ENCODE measurements around the gene LAIR1.
"Not testable (repeated sequence)": the region's sequence is repeated elsewhere in the genome, so short reads cannot be mapped to it uniquely, and the experiment has no call there.

Gene LAIR1

GRCh38 chr19:54328781-54329180 lies 36.0 kb downstream of the LAIR1 start:
- not testable (repeated sequence) for H3K9me3 ChIP-seq (ENCODE audit: control insufficient read depth, low read length); DNase-seq (ENCODE audit: low read depth); H3K36me3 ChIP-seq (ENCODE audit: control insufficient read depth, insufficient read depth, low read length, severe bottlenecking); H3K4me1 ChIP-seq (ENCODE audit: control insufficient read depth, insufficient read depth, low read length); H3K9ac ChIP-seq (ENCODE audit: low read length); H3K4me3 ChIP-seq (ENCODE audit: low read length)
- H3K27me3 ChIP-seq (replicated peaks; ENCODE audit: control insufficient read depth, insufficient read depth, low read length): peaks cover 18% of the 10 kb centered on the region

GRCh38 chr19:54325631-54326030 lies 39.1 kb downstream of the LAIR1 start:
- no peak for DNase-seq (ENCODE audit: low read depth)
- Histone ChIP-seq H3K9me3 (ENCODE audit: control insufficient read depth, low read length) (no peaks in the 10 kb centered on the region), H3K9ac (ENCODE audit: low read length) (no peak overlapping the region), H3K27me3 (replicated peaks; ENCODE audit: control insufficient read depth, insufficient read depth, low read length) (peaks cover 12% of the 10 kb centered on the region), H3K36me3 (ENCODE audit: control insufficient read depth, insufficient read depth, low read length, severe bottlenecking) (no peaks in the 10 kb centered on the region), H3K4me3 (ENCODE audit: low read length) (no peak overlapping the region), H3K4me1 (ENCODE audit: control insufficient read depth, insufficient read depth, low read length) (no peaks in the 10 kb centered on the region)

- no peaks in the 10 kb centered on the region for H3K4me1 ChIP-seq (ENCODE audit: control insufficient read depth, insufficient read depth, low read length)
- no peak overlapping the region for H3K9ac ChIP-seq (ENCODE audit: low read length)
- DNase-seq (ENCODE audit: low read depth): peak; percentile 38
- no peaks in the 10 kb centered on the region for H3K36me3 ChIP-seq (ENCODE audit: control insufficient read depth, insufficient read depth, low read length, severe bottlenecking)
- no peak overlapping the region for H3K4me3 ChIP-seq (ENCODE audit: low read length)
- H3K27me3 ChIP-seq (replicated peaks; ENCODE audit: control insufficient read depth, insufficient read depth, low read length): peaks cover 16% of the 10 kb centered on the region
- no peaks in the 10 kb centered on the region for H3K9me3 ChIP-seq (ENCODE audit: control insufficient read depth, low read length)
Measured at GRCh38 chr19:54325194-54325621, 39.5 kb downstream of the LAIR1 start.

GRCh38 chr19:54324071-54324470 lies 40.7 kb downstream of the LAIR1 start:
- no peaks in the 10 kb centered on the region for H3K4me1 ChIP-seq (ENCODE audit: control insufficient read depth, insufficient read depth, low read length)

GRCh38 chr19:54322934-54323333 lies 41.8 kb downstream of the LAIR1 start:
- H3K4me1 ChIP-seq (ENCODE audit: control insufficient read depth, insufficient read depth, low read length); H3K4me3 ChIP-seq (ENCODE audit: low read length); H3K9ac ChIP-seq (ENCODE audit: low read length); DNase-seq (ENCODE audit: low read depth); H3K9me3 ChIP-seq (ENCODE audit: control insufficient read depth, low read length); H3K36me3 ChIP-seq (ENCODE audit: control insufficient read depth, insufficient read depth, low read length, severe bottlenecking): not testable (repeated sequence)
- peaks cover 14% of the 10 kb centered on the region for H3K27me3 ChIP-seq (replicated peaks; ENCODE audit: control insufficient read depth, insufficient read depth, low read length)

More at GRCh38 chr19:54324071-54324470, 40.7 kb downstream of the LAIR1 start:
- Histone ChIP-seq H3K4me3 (ENCODE audit: low read length) (no peak overlapping the region), H3K9me3 (ENCODE audit: control insufficient read depth, low read length) (no peaks in the 10 kb centered on the region), H3K36me3 (ENCODE audit: control insufficient read depth, insufficient read depth, low read length, severe bottlenecking) (no peaks in the 10 kb centered on the region), H3K9ac (ENCODE audit: low read length) (no peak overlapping the region), H3K27me3 (replicated peaks; ENCODE audit: control insufficient read depth, insufficient read depth, low read length) (peaks cover 14% of the 10 kb centered on the region)
- DNase-seq (ENCODE audit: low read depth): no peak

- H3K27me3 ChIP-seq (replicated peaks; ENCODE audit: control insufficient read depth, insufficient read depth, low read length): peaks cover 17% of the 10 kb centered on the region
- H3K4me1 ChIP-seq (ENCODE audit: control insufficient read depth, insufficient read depth, low read length); H3K9ac ChIP-seq (ENCODE audit: low read length); H3K4me3 ChIP-seq (ENCODE audit: low read length); H3K9me3 ChIP-seq (ENCODE audit: control insufficient read depth, low read length); DNase-seq (ENCODE audit: low read depth); H3K36me3 ChIP-seq (ENCODE audit: control insufficient read depth, insufficient read depth, low read length, severe bottlenecking): not testable (repeated sequence)
Measured at GRCh38 chr19:54322295-54322694, 42.4 kb downstream of the LAIR1 start.

- no peak for DNase-seq (ENCODE audit: low read depth)
- Histone ChIP-seq H3K9ac (ENCODE audit: low read length) (no peak overlapping the region), H3K36me3 (ENCODE audit: control insufficient read depth, insufficient read depth, low read length, severe bottlenecking) (no peaks in the 10 kb centered on the region), H3K9me3 (ENCODE audit: control insufficient read depth, low read length) (no peaks in the 10 kb centered on the region), H3K4me3 (ENCODE audit: low read length) (no peak overlapping the region), H3K27me3 (replicated peaks; ENCODE audit: control insufficient read depth, insufficient read depth, low read length) (peaks cover 20% of the 10 kb centered on the region), H3K4me1 (ENCODE audit: control insufficient read depth, insufficient read depth, low read length) (no peaks in the 10 kb centered on the region)
Measured at GRCh38 chr19:54319892-54320670, 44.6 kb downstream of the LAIR1 start.

GRCh38 chr19:54319049-54319448 lies 45.7 kb downstream of the LAIR1 start:
- H3K36me3 ChIP-seq (ENCODE audit: control insufficient read depth, insufficient read depth, low read length, severe bottlenecking): no peaks in the 10 kb centered on the region
- peaks cover 16% of the 10 kb centered on the region for H3K27me3 ChIP-seq (replicated peaks; ENCODE audit: control insufficient read depth, insufficient read depth, low read length)
- H3K9me3 ChIP-seq (ENCODE audit: control insufficient read depth, low read length): no peaks in the 10 kb centered on the region
- DNase-seq (ENCODE audit: low read depth): no peak
- no peak overlapping the region for H3K4me3 ChIP-seq (ENCODE audit: low read length)
- no peak overlapping the region for H3K9ac ChIP-seq (ENCODE audit: low read length)
- no peaks in the 10 kb centered on the region for H3K4me1 ChIP-seq (ENCODE audit: control insufficient read depth, insufficient read depth, low read length)

- Histone ChIP-seq H3K27me3 (replicated peaks; ENCODE audit: control insufficient read depth, insufficient read depth, low read length) (peaks cover 15% of the 10 kb centered on the region), H3K4me3 (ENCODE audit: low read length) (no peak overlapping the region), H3K36me3 (ENCODE audit: control insufficient read depth, insufficient read depth, low read length, severe bottlenecking) (no peaks in the 10 kb centered on the region), H3K4me1 (ENCODE audit: control insufficient read depth, insufficient read depth, low read length) (no peaks in the 10 kb centered on the region), H3K9ac (ENCODE audit: low read length) (no peak overlapping the region), H3K9me3 (ENCODE audit: control insufficient read depth, low read length) (no peaks in the 10 kb centered on the region)
- no peak for DNase-seq (ENCODE audit: low read depth)
Measured at GRCh38 chr19:54317965-54318240, 46.8 kb downstream of the LAIR1 start.

GRCh38 chr19:54317108-54317964 lies 47.4 kb downstream of the LAIR1 start:
- no peak for DNase-seq (ENCODE audit: low read depth)
- Histone ChIP-seq H3K27me3 (replicated peaks; ENCODE audit: control insufficient read depth, insufficient read depth, low read length) (peaks cover 18% of the 10 kb centered on the region), H3K4me3 (ENCODE audit: low read length) (no peak overlapping the region)

GRCh38 chr19:54316746-54317107 lies 48.0 kb downstream of the LAIR1 start:
- DNase-seq (ENCODE audit: low read depth): no peak

More at GRCh38 chr19:54317108-54317964, 47.4 kb downstream of the LAIR1 start:
- H3K9me3 ChIP-seq (ENCODE audit: control insufficient read depth, low read length): no peaks in the 10 kb centered on the region
- H3K4me1 ChIP-seq (ENCODE audit: control insufficient read depth, insufficient read depth, low read length): no peaks in the 10 kb centered on the region
- H3K36me3 ChIP-seq (ENCODE audit: control insufficient read depth, insufficient read depth, low read length, severe bottlenecking): no peaks in the 10 kb centered on the region
- no peak overlapping the region for H3K9ac ChIP-seq (ENCODE audit: low read length)

More at GRCh38 chr19:54316746-54317107, 48.0 kb downstream of the LAIR1 start:
- no peaks in the 10 kb centered on the region for H3K4me1 ChIP-seq (ENCODE audit: control insufficient read depth, insufficient read depth, low read length)
- no peaks in the 10 kb centered on the region for H3K9me3 ChIP-seq (ENCODE audit: control insufficient read depth, low read length)
- H3K4me3 ChIP-seq (ENCODE audit: low read length): no peak overlapping the region
- no peaks in the 10 kb centered on the region for H3K36me3 ChIP-seq (ENCODE audit: control insufficient read depth, insufficient read depth, low read length, severe bottlenecking)
- peaks cover 23% of the 10 kb centered on the region for H3K27me3 ChIP-seq (replicated peaks; ENCODE audit: control insufficient read depth, insufficient read depth, low read length)
- no peak overlapping the region for H3K9ac ChIP-seq (ENCODE audit: low read length)
